Heart left ventricle (tissue), 16 donors: ENCODE data around the gene ZFP64. TPM values are rescaled to one million over a fixed set of nuclear protein-coding genes. Genes with fewer than 3 reads are reported as not detected.

ENCODE experiments used
- ATAC-seq, 4 donors: fragments of 200-7000 bp; cut with Tn5 transposase; one replicate each; pipeline ENCODE4 v1.9.1; 2020 to 2022; ENCODE audit warnings: moderate library complexity in 4 of 4, mild to moderate bottlenecking in 3 of 4, moderate number of reproducible peaks in 1 of 4
- DNase-seq, 5 donors: peaks; one replicate each; pipeline ENCODE4 v3.0.0-alpha.2; 2020
- H3K27ac ChIP-seq, 12 donors: fragments of 200-600 bp; sonication (generic) in 4 of 12; one replicate each; pipeline versions ENCODE4 v1.5.0 to v1.8.0; 2016 to 2022; ENCODE audit warnings: mild to moderate bottlenecking in 2 of 12
- H3K27me3 ChIP-seq, 9 donors: fragments of 200-600 bp; sonication (generic) in 2 of 9; one replicate each; pipeline versions ENCODE4 v1.5.1 to v1.8.0; 2016 to 2022; ENCODE audit warnings: mild to moderate bottlenecking in 3 of 9
- H3K36me3 ChIP-seq, 9 donors: fragments of 200-600 bp; sonication (generic) in 2 of 9; one replicate each; pipeline versions ENCODE4 v1.5.0 to v1.8.0; 2018 to 2022; ENCODE audit warnings: mild to moderate bottlenecking in 2 of 9
- H3K4me1 ChIP-seq, 12 donors: fragments of 200-600 bp; sonication (generic) in 4 of 12; one replicate each; pipeline versions ENCODE4 v1.5.0 to v1.8.0; 2016 to 2022; ENCODE audit warnings: mild to moderate bottlenecking in 3 of 12
- H3K4me3 ChIP-seq, 12 donors: fragments of 200-600 bp; sonication (generic) in 4 of 12; one replicate each; pipeline versions ENCODE4 v1.5.0 to v1.8.0; 2017 to 2022; ENCODE audit warnings: mild to moderate bottlenecking in 9 of 12, moderate library complexity in 4 of 12
- H3K9me3 ChIP-seq, 12 donors: fragments of 200-600 bp; sonication (generic) in 4 of 12; one replicate each; pipeline versions ENCODE4 v1.5.0 to v1.8.0; 2016 to 2022; ENCODE audit warnings: mild to moderate bottlenecking in 1 of 12
- POLR2A ChIP-seq, 2 donors: fragments of 450-650 bp; IDR thresholded peaks; one replicate each; pipeline ENCODE4 v1.6.1; 2017; ENCODE audit warnings: antibody characterized with exemption in 2 of 2, mild to moderate bottlenecking in 2 of 2, moderate library complexity in 2 of 2
- WGBS, 4 donors: extraction: QIAGEN DNeasy Blood & Tissue Kit in 2 of 4; methylation state at CpG; one replicate each; pipeline versions ENCODE4 v1.1.5 to v1.1.7; 2013 to 2018; 5-methylcytosine and 5-hydroxymethylcytosine counted together
- intact Hi-C, 10 donors: fragments of 100-400 bp; cut with DNase I; formaldehyde crosslinking; loops; one replicate each; pipeline versions ENCODE4 v1.11.1 to v1.14.2; 2022
- polyA plus RNA-seq, 2 donors: library from polyadenylated mRNA; stranded (reverse); fragments of 200-250 nt; gene quantifications; one replicate each; pipeline ENCODE4 v1.2.3, GENCODE V29; 2013
- total RNA-seq, 9 donors: library from RNA; depleted of rRNA in 2 of 9; stranded (reverse); fragments of >200 nt in 2 of 9; fragmentation: NEBNext Ultra II Directional in 3 of 9; extraction: Animal tissue kit (Norgen Biotek cat#: 25700) in 3 of 9; gene quantifications; one replicate each; pipeline versions ENCODE4 v1.1.0 to v1.2.4, GENCODE V29; 2016 to 2023
- TF ChIP-seq, protein P1 (sequence below), 12 donors: fragments of 200-600 bp; sonication (generic) in 4 of 12; IDR thresholded peaks; one replicate each; pipeline versions ENCODE4 v1.5.0 to v1.8.0; 2018 to 2022; ENCODE audit warnings: antibody characterized with exemption in 12 of 12, mild to moderate bottlenecking in 5 of 12
- donor health status: ischemic (EF 13 %, LVEDD 7.1; RV severe dilation, severe dysfunction).
- donor health status: healthy with polysubstance abuse.
- donor health status: DM: no; HTN: yes; CAD: no.
- donor health status: DM: no; HTN: no; CAD: no.
- donor health status: ischemic (EF 25% LVEDD 6.9; RV normal size, moderate dysfunction).
- donor health status: ischemic (EF 25% LVEDD 5.7; RV mildly dilated, moderate dysfunction).
- donor health status: healthy.
- donor health status: DM: yes; HTN: yes; CAD: no.
- donor health status: ischemic (EF 35%, LVEDD 5.7; RV mildly dilated, moderate dysfunction).
- donor health status: nonischemic (EF 11% LVEDD 7.7; RV severe dilation, severe dysfunction).
- donor health status: DM: yes; HTN: yes; CAD: no.
- donor health status: PGD.
- donor health status: ischemic (EF 29% LVEDD 5.4; RV normal size, mild dysfunction).
- donor health status: nonischemic (EF 23%, LVEDD 6.1; RV moderate dilation, normal function).

ZFP64 gene
- total and polyA plus RNA-seq, 11 donors = 2.0 to 12.5 (median 9.2) TPM

DNA sequence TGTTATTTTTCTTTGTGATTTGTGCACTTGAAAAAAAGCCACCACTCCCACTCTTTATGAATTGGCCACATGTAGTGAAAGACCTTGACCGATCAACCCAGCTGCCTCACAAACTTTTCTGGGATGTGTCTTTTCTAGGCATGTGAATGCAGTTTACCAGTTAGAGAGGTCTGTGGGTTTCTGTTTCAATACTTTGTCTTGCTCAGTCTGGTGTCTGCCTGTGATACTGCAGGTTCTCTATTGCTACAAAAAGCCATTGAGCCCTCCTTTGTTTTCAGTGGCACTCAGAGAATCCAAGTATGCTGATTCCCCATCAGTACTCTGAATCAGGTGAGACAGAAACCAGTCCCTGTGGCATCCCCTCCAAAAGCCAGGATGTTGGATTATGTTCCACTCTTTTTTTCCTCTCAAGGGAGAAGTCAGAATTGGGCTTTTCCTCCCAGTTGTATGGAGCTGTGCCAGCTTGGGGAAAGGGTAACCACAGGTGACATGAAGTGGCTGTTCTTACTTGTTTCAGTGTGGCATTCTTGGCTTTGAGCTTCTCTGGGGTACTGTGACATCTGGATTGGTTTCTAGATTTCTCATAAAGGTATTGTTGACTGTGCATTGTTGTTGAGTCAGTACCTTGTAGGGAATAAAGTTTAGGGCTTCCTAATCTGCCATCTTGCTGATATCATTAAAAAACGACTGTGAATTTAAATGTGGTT is 26.3 kb upstream of the ZFP64 start:
- TF ChIP-seq POLR2A (IDR thresholded peaks at IDR 0.05) = no peak
- TF ChIP-seq, protein P1, sequence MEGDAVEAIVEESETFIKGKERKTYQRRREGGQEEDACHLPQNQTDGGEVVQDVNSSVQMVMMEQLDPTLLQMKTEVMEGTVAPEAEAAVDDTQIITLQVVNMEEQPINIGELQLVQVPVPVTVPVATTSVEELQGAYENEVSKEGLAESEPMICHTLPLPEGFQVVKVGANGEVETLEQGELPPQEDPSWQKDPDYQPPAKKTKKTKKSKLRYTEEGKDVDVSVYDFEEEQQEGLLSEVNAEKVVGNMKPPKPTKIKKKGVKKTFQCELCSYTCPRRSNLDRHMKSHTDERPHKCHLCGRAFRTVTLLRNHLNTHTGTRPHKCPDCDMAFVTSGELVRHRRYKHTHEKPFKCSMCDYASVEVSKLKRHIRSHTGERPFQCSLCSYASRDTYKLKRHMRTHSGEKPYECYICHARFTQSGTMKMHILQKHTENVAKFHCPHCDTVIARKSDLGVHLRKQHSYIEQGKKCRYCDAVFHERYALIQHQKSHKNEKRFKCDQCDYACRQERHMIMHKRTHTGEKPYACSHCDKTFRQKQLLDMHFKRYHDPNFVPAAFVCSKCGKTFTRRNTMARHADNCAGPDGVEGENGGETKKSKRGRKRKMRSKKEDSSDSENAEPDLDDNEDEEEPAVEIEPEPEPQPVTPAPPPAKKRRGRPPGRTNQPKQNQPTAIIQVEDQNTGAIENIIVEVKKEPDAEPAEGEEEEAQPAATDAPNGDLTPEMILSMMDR (IDR thresholded peaks at IDR 0.05) = no peak
- no peak for DNase-seq

DNA sequence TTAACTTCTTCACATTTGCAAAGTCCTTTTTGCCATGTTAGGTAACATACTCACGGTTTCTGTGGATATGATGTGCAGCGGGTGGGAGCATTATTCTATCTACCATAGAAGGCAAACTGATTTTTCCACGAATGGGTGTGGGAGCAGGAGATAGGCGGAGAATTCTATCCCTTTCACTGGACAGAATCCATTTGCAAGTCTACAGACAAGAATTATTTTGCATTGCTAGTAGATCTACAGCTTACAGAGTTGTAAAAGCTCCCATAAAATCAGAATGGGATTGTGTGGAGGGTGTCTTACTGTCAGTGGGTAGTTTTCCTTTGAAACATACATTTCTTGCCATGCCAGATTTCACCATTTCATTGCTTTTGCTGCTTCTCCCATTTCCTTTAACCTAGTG is 22.4 kb upstream of the ZFP64 start:
- WGBS, 4 donors = 67 to 92% (median 75%) methylated on average over 4 of the region's 4 CpGs

More for the DNA sequence above, 26.3 kb upstream of the ZFP64 start:
- Histone ChIP-seq H3K4me1 (no peaks in the 10 kb centered on the region), H3K4me3 (no peak overlapping the region), H3K27ac (no peak overlapping the region), H3K36me3 (no peaks in the 10 kb centered on the region), H3K9me3 (peaks cover 0 to 29% (median 11%) of the 10 kb centered on the region in 12 donors), H3K27me3 (peaks cover 0 to 5% (median 0%) of the 10 kb centered on the region in 9 donors)
- intact Hi-C loops = no loop called here
- ATAC-seq = no peak
- WGBS, 4 donors = 58 to 70% (median 68%) methylated on average over 2 of the region's 2 CpGs

DNA sequence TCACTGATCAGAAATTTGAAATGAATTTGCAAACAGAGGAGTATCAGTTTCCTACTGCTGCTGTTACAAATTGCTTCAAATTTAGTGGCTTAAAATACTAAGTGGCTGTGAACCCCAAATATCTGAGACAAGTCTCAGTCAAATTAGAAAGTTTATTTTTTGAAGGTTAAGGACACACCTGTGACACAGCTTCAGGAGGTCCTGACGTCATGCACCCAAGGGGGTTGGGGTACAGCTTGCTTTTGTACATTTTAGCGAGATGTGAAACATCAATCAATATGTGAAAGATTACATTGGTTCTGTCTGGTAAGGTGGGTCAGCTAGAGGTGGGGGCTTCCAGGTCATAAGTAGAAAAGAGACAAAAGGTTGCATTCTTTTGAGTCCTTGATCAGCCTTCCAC is 21.4 kb upstream of the ZFP64 start:
- 70 to 77% (median 71%) methylated on average over 2 of the region's 2 CpGs for WGBS, 4 donors
- intact Hi-C loops = no loop called here
- H3K9me3 ChIP-seq = peaks cover 0 to 35% (median 7%) of the 10 kb centered on the region in 12 donors
- H3K4me3 ChIP-seq = no peak overlapping the region
- ATAC-seq (no peak), DNase-seq (no peak)
- TF ChIP-seq POLR2A (IDR thresholded peaks at IDR 0.05) = no peak
- TF ChIP-seq, protein P1 (IDR thresholded peaks at IDR 0.05) = no peak
- no peaks in the 10 kb centered on the region for H3K36me3 ChIP-seq
- H3K27ac ChIP-seq = no peak overlapping the region
- H3K27me3 ChIP-seq = peaks cover 0 to 11% (median 0%) of the 10 kb centered on the region in 9 donors
- H3K4me1 ChIP-seq = no peaks in the 10 kb centered on the region

More for the DNA sequence above, 22.4 kb upstream of the ZFP64 start:
- no peak for ATAC-seq
- no peak for DNase-seq
- no peaks in the 10 kb centered on the region for H3K4me1 ChIP-seq
- TF ChIP-seq POLR2A (IDR thresholded peaks at IDR 0.05) = no peak
- TF ChIP-seq, protein P1 (IDR thresholded peaks at IDR 0.05) = no peak
- no peak overlapping the region for H3K4me3 ChIP-seq
- no peaks in the 10 kb centered on the region for H3K36me3 ChIP-seq
- peaks cover 0 to under 1% (median 0%) of the 10 kb centered on the region in 9 donors for H3K27me3 ChIP-seq
- intact Hi-C loops = no loop called here
- H3K27ac ChIP-seq = no peak overlapping the region
- peaks cover 0 to 35% (median 7%) of the 10 kb centered on the region in 12 donors for H3K9me3 ChIP-seq

DNA sequence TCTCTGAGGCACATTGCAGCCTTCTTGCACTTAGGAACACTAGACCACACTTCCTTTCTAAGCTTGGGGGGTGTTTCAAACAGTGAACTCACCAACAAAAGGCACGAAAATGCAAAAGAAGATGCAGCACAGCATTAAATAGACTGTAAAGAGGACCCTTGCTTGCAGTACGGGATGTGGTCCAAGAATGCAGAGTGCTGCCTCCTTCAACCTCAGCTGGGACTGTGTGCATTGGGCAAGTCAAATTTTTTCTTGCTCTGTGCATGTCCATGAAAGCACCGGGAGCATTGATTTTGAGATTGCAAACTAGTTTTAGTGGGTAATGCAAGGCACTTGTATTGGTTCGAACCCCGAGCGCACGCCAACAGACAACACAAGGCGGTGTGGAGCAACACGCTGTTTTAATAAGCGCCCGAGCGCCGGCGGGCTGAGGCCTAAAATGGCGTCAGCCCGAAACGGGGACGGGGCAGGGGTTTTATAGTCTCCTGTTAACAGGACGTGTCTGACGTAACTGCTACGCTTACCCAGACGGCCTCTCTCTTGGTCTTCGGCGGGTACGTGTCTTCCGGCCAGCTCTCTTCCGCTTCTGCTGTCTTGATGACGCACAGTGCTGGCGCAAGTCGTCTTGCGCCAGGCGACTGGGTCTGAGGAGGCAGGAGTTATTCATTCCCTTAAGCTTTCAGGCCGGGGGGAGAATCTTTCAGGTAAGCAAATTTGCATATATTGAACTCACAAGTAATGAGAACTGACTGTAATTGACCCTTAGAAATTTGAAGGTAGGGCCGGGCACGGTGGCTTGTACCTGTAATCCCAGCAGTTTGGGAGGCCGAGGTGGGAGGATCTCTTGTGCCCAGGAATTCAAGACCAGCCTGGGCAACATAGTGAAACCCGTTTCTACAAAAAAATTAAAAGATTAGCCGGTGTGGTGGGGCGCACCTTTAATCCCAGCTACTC is 18.7 kb upstream of the ZFP64 start:
- H3K9me3 ChIP-seq = peaks cover 0 to 31% (median 5%) of the 10 kb centered on the region in 12 donors
- no peaks in the 10 kb centered on the region for H3K36me3 ChIP-seq
- no peak for TF ChIP-seq POLR2A (IDR thresholded peaks at IDR 0.05)
- TF ChIP-seq, protein P1 (IDR thresholded peaks at IDR 0.05) = no peak
- no peak overlapping the region for H3K27ac ChIP-seq
- ATAC-seq = no peak
- H3K4me1 ChIP-seq = no peaks in the 10 kb centered on the region
- H3K27me3 ChIP-seq = peaks cover 0 to 14% (median 0%) of the 10 kb centered on the region in 9 donors
- DNase-seq = no peak
- intact Hi-C loops = no loop called here
- WGBS, 4 donors = 91 to 94% (median 93%) methylated on average over 39 of the region's 39 CpGs
- H3K4me3 ChIP-seq = no peak overlapping the region
